GM12878 (cell line): ENCODE results near the gene HORMAD2.

Source experiments
- BCL11A ChIP-seq: IDR thresholded peaks from 2 replicates; pipeline ENCODE4 v1.6.1; 2011; ENCODE audit warnings: low read depth, low read length
- EGR1 ChIP-seq, 2 experiments: IDR thresholded peaks; 1 replicate in 1 of 2; 2 replicates in 1 of 2; pipeline ENCODE4 v1.6.1; 2011 to 2012; ENCODE audit warnings: low read depth in 2 of 2, low read length in 2 of 2, borderline replicate concordance in 1 of 2, mild to moderate bottlenecking in 1 of 2, moderate library complexity in 1 of 2
- EP300 ChIP-seq, 2 experiments: fragments of 150-350 bp in 1 of 2; IDR thresholded peaks; 2 replicates each; pipeline ENCODE4 v1.6.1; 2011 to 2012; ENCODE audit warnings: low read depth in 2 of 2, low read length in 2 of 2, borderline replicate concordance in 1 of 2, improper control_type of control experiment in 1 of 2, inconsistent platforms in 1 of 2; ENCODE audit not compliant: control insufficient read depth in 1 of 2
- IRF5 ChIP-seq: fragments of 450-650 bp; IDR thresholded peaks from 2 replicates; pipeline ENCODE4 v1.6.1; 2017; ENCODE audit warnings: borderline replicate concordance
- JUND ChIP-seq: IDR thresholded peaks from 2 replicates; pipeline ENCODE4 v1.6.1; 2012; ENCODE audit warnings: low read depth, mild to moderate bottlenecking, low read length, improper control_type of control experiment, moderate library complexity
- POLR2AphosphoS5 ChIP-seq: IDR thresholded peaks from 2 replicates; pipeline ENCODE4 v1.6.1; 2011; ENCODE audit warnings: mild to moderate bottlenecking, low read length, inconsistent platforms
- SUPT20H ChIP-seq: IDR thresholded peaks from 2 replicates; pipeline ENCODE4 v1.6.1; 2011; ENCODE audit warnings: low read depth, mild to moderate bottlenecking, low read length, moderate library complexity, borderline replicate concordance; ENCODE audit not compliant: control insufficient read depth
- ZBTB40 ChIP-seq: fragments of 450-650 bp; IDR thresholded peaks from 2 replicates; pipeline ENCODE4 v1.6.1; 2016; ENCODE audit warnings: mild to moderate bottlenecking, moderate library complexity, borderline replicate concordance
- ZNF274 ChIP-seq: IDR thresholded peaks from one replicate; pipeline ENCODE4 v1.8.0; 2011; ENCODE audit not compliant: insufficient read length, insufficient read depth
- TF ChIP-seq, protein P1 (sequence below), 3 experiments: IDR thresholded peaks in 2 of 3; conservative IDR thresholded peaks in 1 of 3; 2 replicates each; pipeline ENCODE4 v1.5.1; 2011; ENCODE audit warnings: low read depth in 3 of 3, low read length in 3 of 3, mild to moderate bottlenecking in 3 of 3, control low read depth in 2 of 3, moderate library complexity in 2 of 3, inconsistent platforms in 1 of 3, mixed read lengths in 1 of 3; ENCODE audit not compliant: control insufficient read depth in 2 of 3, insufficient read depth in 1 of 3; ENCODE audit errors: extremely low read depth in 1 of 3
- TF ChIP-seq, protein P2 (sequence below): fragments of 450-650 bp; conservative IDR thresholded peaks from 2 replicates; pipeline ENCODE4 v1.6.1; 2017; ENCODE audit warnings: mild to moderate bottlenecking, moderate library complexity

- TF ChIP-seq EP300 (IDR thresholded peaks at IDR 0.05; ENCODE audit: borderline replicate concordance in 1 of 2, control insufficient read depth in 1 of 2, low read depth in 2 of 2, low read length in 2 of 2) (no peak), EGR1 (IDR thresholded peaks at IDR 0.05; ENCODE audit: borderline replicate concordance in 1 of 2, low read depth in 2 of 2, low read length in 2 of 2) (no peak), BCL11A (no peak), JUND (no peak), SUPT20H (no peak), ZNF274 (no peak), ZBTB40 (no peak), IRF5 (no peak), POLR2AphosphoS5 (no peak)
- TF ChIP-seq, protein P1, sequence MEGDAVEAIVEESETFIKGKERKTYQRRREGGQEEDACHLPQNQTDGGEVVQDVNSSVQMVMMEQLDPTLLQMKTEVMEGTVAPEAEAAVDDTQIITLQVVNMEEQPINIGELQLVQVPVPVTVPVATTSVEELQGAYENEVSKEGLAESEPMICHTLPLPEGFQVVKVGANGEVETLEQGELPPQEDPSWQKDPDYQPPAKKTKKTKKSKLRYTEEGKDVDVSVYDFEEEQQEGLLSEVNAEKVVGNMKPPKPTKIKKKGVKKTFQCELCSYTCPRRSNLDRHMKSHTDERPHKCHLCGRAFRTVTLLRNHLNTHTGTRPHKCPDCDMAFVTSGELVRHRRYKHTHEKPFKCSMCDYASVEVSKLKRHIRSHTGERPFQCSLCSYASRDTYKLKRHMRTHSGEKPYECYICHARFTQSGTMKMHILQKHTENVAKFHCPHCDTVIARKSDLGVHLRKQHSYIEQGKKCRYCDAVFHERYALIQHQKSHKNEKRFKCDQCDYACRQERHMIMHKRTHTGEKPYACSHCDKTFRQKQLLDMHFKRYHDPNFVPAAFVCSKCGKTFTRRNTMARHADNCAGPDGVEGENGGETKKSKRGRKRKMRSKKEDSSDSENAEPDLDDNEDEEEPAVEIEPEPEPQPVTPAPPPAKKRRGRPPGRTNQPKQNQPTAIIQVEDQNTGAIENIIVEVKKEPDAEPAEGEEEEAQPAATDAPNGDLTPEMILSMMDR (IDR thresholded peaks at IDR 0.05 in 2 of 3, conservative IDR thresholded peaks at IDR 0.05 in 1 of 3; ENCODE audit: control insufficient read depth in 2 of 3, extremely low read depth in 1 of 3, insufficient read depth in 1 of 3, low read depth in 3 of 3, low read length in 3 of 3) = no peak
- TF ChIP-seq, protein P2, sequence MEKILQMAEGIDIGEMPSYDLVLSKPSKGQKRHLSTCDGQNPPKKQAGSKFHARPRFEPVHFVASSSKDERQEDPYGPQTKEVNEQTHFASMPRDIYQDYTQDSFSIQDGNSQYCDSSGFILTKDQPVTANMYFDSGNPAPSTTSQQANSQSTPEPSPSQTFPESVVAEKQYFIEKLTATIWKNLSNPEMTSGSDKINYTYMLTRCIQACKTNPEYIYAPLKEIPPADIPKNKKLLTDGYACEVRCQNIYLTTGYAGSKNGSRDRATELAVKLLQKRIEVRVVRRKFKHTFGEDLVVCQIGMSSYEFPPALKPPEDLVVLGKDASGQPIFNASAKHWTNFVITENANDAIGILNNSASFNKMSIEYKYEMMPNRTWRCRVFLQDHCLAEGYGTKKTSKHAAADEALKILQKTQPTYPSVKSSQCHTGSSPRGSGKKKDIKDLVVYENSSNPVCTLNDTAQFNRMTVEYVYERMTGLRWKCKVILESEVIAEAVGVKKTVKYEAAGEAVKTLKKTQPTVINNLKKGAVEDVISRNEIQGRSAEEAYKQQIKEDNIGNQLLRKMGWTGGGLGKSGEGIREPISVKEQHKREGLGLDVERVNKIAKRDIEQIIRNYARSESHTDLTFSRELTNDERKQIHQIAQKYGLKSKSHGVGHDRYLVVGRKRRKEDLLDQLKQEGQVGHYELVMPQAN = no peak
Observed at GRCh38 chr22:30074994-30075393, 5.3 kb upstream of the HORMAD2 start.
